Epithelial cell of proximal tubule (primary cell): ENCODE results near the gene PDPN. TPM values are rescaled to one million over a fixed set of nuclear protein-coding genes. Genes with fewer than 3 reads are reported as not detected.

Source experiments
- DNase-seq: peaks from one replicate; pipeline ENCODE4 v3.0.0-alpha.2; 2011; ENCODE audit warnings: low read depth
- H3K4me3 ChIP-seq: 2 replicates; pipeline ENCODE4 v1.5.1; 2011; ENCODE audit warnings: low read depth, mild to moderate bottlenecking, low read length
- total RNA-seq: library from RNA; depleted of rRNA; stranded (reverse); fragments of >200 nt; gene quantifications from 2 replicates; pipeline ENCODE4 v1.2.3, GENCODE V29; 2015
- TF ChIP-seq, protein P1 (sequence below): conservative IDR thresholded peaks from 2 replicates; pipeline ENCODE4 v1.5.1; 2012; ENCODE audit warnings: low read depth, mild to moderate bottlenecking, low read length

The PDPN gene
- total RNA-seq, 1 donor from 2014 or later: 7.6 TPM

DNA sequence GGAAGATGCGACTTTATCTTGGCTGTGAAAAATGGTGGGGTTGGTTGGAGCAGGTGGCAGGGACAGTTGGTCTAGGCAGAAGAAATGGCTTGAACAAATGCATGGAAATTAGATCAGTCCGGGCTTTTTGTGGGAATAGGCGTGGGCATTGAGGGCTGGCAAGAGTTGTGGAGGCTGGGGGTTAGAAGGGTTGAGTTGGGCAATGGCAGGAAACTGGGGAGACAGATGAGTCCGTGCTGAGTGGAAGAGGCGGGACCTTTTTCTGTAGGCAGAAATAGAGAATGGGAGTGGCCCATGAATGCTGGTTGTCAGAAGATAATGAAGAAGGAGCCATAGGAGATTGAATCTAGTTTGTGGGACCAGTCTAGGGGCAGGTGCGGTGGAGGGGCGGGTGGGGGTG lies 6.9 kb downstream of the PDPN start:
- DNase-seq: no peak

DNA sequence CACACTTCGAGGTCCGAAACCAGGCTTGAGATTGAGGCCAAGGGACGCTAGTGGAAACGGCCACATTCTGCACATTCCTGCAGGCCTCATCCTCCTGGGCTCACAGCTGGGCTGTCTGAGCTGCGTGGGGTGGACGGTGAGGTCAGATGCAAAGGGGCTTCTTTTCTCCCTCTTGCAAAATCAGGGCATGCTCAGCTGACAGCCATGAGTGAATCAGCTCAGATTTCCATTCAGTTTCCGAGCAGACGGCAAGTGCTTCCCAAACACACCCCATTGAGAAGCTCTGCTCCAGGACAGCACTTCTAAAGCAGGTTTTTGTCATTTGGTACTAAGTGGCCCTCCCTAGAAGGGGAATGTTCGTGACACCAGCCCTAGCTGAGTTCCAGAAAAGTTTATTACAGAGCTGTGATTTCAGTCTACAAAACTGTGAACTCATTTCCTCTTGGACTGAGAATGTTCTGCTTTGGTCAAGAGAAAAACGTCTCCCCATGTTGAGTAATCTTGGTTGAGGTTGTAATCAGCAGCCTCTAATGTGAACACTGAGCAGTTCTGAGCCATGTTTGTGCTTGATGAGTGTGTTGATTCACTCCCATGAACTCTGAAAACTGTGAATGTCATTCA lies 10.0 kb downstream of the PDPN start:
- TF ChIP-seq, protein P1, sequence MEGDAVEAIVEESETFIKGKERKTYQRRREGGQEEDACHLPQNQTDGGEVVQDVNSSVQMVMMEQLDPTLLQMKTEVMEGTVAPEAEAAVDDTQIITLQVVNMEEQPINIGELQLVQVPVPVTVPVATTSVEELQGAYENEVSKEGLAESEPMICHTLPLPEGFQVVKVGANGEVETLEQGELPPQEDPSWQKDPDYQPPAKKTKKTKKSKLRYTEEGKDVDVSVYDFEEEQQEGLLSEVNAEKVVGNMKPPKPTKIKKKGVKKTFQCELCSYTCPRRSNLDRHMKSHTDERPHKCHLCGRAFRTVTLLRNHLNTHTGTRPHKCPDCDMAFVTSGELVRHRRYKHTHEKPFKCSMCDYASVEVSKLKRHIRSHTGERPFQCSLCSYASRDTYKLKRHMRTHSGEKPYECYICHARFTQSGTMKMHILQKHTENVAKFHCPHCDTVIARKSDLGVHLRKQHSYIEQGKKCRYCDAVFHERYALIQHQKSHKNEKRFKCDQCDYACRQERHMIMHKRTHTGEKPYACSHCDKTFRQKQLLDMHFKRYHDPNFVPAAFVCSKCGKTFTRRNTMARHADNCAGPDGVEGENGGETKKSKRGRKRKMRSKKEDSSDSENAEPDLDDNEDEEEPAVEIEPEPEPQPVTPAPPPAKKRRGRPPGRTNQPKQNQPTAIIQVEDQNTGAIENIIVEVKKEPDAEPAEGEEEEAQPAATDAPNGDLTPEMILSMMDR: no peak
- H3K4me3 ChIP-seq: no peak overlapping the region
- DNase-seq: peak; percentile 20

More for the DNA sequence above, 6.9 kb downstream of the PDPN start:
- no peak overlapping the region for H3K4me3 ChIP-seq
- TF ChIP-seq, protein P1: no peak

DNA sequence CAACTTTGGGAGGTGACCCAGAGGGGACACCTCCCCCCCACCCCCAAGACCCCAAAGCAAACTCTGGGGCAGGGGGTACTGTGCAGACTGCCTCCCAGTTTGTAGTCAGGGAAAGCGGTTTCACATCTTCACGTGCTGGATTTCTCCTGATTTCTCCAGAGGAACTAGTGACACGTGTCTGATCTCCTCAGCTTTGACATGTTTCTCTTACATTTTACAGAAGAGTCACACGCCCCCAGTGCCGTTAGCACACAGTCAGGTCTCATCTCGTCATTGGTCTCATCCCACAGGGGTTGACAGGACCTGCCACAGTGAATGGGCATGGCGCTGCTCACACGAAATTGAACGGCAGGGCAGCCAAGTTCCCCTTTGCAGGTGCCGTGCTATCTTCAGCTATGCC lies 11.8 kb downstream of the PDPN start:
- no peak for DNase-seq
- TF ChIP-seq, protein P1: no peak
- no peak overlapping the region for H3K4me3 ChIP-seq

DNA sequence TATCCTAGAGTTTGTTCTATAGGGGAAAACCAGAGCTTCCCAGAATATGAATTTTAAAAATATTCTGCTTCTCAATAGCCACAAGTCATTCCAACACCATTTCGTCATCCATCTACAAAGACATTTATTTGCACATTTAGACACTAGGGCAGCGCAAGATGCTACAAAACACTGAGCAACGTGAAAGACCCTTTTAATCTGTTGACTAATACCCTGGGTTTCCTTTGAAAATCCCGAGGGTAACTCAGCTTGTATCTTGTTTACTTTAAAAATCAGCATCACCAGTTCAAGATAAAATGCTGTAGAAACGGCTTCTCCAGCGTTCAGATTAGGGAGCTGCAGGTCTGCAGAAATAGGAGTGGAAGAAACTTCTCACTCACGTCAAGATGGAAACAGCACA lies 13.5 kb downstream of the PDPN start:
- DNase-seq: no peak
- TF ChIP-seq, protein P1: no peak
- no peak overlapping the region for H3K4me3 ChIP-seq

DNA sequence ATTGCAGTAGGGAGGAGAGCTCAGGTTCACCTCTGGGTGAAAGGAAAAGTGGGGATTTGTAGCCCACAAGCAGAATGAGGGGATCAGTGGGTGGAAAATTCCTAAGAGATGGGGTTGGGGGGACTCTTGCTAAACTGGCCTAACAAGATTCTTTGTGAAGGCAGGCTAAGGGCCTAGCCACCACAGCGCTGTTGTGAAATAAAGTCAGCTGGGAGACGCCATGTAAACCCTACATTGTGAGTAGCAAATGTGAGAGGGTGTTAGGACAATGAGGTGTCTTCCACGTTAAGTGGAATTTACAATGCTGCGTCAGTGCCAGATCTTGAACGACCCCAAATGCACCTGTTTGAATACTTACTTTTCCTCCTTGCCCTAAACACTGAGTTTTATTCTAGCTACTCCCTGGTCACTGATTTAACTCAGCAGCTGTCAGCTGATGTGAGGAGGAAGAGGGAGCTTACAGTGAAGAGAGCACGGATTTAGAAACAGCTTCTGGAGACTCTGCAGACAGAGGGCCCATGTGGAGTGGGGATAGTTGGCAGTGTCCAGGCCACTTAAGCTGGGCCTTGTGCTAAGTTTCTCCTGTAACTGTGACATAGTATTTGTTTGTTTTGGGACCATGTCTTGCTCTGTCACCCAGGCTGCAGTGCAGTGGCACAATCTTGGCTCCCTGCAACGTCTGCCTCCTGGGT lies 17.3 kb downstream of the PDPN start:
- no peak overlapping the region for H3K4me3 ChIP-seq
- no peak for DNase-seq
- TF ChIP-seq, protein P1: no peak

DNA sequence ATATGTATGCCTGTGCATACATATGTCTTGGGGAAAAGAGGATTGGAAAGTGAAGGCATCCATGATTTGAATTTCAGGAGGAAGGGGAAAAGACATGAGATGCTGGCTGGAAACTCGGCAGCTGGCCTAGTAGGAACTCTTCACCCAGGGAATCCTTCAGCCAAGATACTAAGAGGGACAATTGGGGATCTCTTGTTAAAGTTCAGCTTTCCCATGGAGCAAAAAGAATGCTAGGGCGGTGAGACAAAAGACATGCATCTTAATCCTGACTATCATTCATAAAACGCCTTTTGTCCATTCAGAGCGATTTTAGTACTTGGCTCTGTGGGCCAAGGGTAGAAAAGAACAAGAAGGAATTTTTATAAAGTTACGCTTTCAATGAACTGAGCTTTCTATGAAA lies 20.5 kb downstream of the PDPN start:
- TF ChIP-seq, protein P1: no peak

DNA sequence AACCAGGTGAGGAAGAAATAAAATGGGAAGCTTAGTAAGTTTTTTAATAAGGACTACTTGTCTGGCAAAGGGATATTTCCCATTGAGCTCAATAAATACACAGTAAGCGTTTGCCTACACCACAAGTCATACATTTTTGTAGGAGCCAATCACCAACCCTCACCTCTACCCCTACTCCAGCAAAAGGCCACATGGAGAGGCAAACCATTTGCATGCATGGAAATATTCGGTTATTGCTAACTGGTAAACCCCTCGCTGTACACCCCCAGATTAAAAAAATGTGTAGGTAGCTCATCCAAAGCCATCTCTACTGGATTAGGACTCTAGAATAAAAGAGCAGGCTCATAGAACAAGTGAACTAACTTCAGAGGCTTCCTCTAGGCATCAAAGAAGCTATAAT lies 21.1 kb downstream of the PDPN start:
- no peak for DNase-seq
- no peak overlapping the region for H3K4me3 ChIP-seq
- TF ChIP-seq, protein P1: no peak

More for the DNA sequence above, 20.5 kb downstream of the PDPN start:
- no peak for DNase-seq
- no peak overlapping the region for H3K4me3 ChIP-seq
